Endodermal cell (in vitro differentiated cells): ENCODE measurements around the gene TSPAN33. TPM values are rescaled to one million over a fixed set of nuclear protein-coding genes. Genes with fewer than 3 reads are reported as not detected.
A peak's percentile ranks its signal among the peaks of the same experiment; 100 is the strongest.

Experiments
- DNase-seq: peaks from one replicate; pipeline ENCODE4 v3.0.0-alpha.2; 2017
- H3K27ac ChIP-seq: 2 replicates; pipeline ENCODE4 v1.5.1; 2013; ENCODE audit warnings: mild to moderate bottlenecking, low read depth, low read length, moderate library complexity
- H3K27me3 ChIP-seq: 2 replicates; pipeline ENCODE4 v1.6.1; 2013; ENCODE audit warnings: mild to moderate bottlenecking, low read length, moderate library complexity; ENCODE audit not compliant: insufficient read depth, control insufficient read depth, poor library complexity, severe bottlenecking
- H3K36me3 ChIP-seq: 2 replicates; pipeline ENCODE4 v1.7.0; 2013; ENCODE audit warnings: mild to moderate bottlenecking, low read length, moderate library complexity; ENCODE audit not compliant: control insufficient read depth, insufficient read depth
- H3K4me1 ChIP-seq: one replicate; pipeline ENCODE4 v1.7.0; 2013; ENCODE audit warnings: low read length; ENCODE audit not compliant: control insufficient read depth, insufficient read depth
- H3K4me3 ChIP-seq: 2 replicates; pipeline ENCODE4 v1.5.1; 2013; ENCODE audit warnings: mild to moderate bottlenecking, low read length, moderate library complexity
- H3K9ac ChIP-seq: 2 replicates; pipeline ENCODE4 v1.6.1; 2013; ENCODE audit warnings: mild to moderate bottlenecking, low read length, moderate library complexity; ENCODE audit not compliant: poor library complexity, severe bottlenecking; ENCODE audit errors: extremely low read depth
- H3K9me3 ChIP-seq: 2 replicates; pipeline ENCODE4 v1.6.1; 2013; ENCODE audit warnings: mild to moderate bottlenecking, low read length, moderate library complexity; ENCODE audit not compliant: control insufficient read depth
- H3K27ac Mint-ChIP-seq: 2 replicates; pipeline ENCODE4 v1.8.0; 2020; ENCODE audit warnings: mixed read lengths
- H3K27me3 Mint-ChIP-seq: 2 replicates; pipeline ENCODE4 v1.8.0; 2021; ENCODE audit warnings: mild to moderate bottlenecking, mixed read lengths; ENCODE audit not compliant: insufficient read depth
- H3K36me3 Mint-ChIP-seq: 2 replicates; pipeline ENCODE4 v1.8.0; 2020; ENCODE audit warnings: low read depth, mixed read lengths
- H3K4me1 Mint-ChIP-seq: 2 replicates; pipeline ENCODE4 v1.8.0; 2020; ENCODE audit warnings: mixed read lengths
- H3K4me3 Mint-ChIP-seq: 2 replicates; pipeline ENCODE4 v1.8.0; 2020; ENCODE audit warnings: mild to moderate bottlenecking, moderate library complexity, mixed read lengths
- H3K9me3 Mint-ChIP-seq: 2 replicates; pipeline ENCODE4 v1.8.0; 2020; ENCODE audit warnings: mild to moderate bottlenecking, mixed read lengths
- WGBS, 2 experiments: methylation state at CpG; one replicate each; pipeline versions ENCODE4 v1.1.5 to v1.1.7; 2013; ENCODE audit warnings: missing lambda C conversion rate in 2 of 2, mixed read lengths in 1 of 2; ENCODE audit not compliant: insufficient coverage in 1 of 2, insufficient read length in 1 of 2; 5-methylcytosine and 5-hydroxymethylcytosine counted together
- total RNA-seq, 2 donors: library from RNA; stranded (reverse); fragmentation: NEBNext Ultra II Directional in 1 of 2; extraction: Animal tissue kit (Norgen Biotek cat#: 25700) in 1 of 2; gene quantifications; 2 replicates in 1 of 2; 3 replicates in 1 of 2; pipeline ENCODE4 v1.2.1, GENCODE V29; 2021
- TF ChIP-seq, protein P1 (sequence below): fragments of 200-600 bp; sonication (generic); conservative IDR thresholded peaks from 2 replicates; pipeline ENCODE4 v1.5.0; 2021; ENCODE audit warnings: antibody characterized with exemption, mild to moderate bottlenecking

The TSPAN33 gene
- total RNA-seq, 2 donors from 2014 or later = 33.2 to 35.6 TPM

DNA sequence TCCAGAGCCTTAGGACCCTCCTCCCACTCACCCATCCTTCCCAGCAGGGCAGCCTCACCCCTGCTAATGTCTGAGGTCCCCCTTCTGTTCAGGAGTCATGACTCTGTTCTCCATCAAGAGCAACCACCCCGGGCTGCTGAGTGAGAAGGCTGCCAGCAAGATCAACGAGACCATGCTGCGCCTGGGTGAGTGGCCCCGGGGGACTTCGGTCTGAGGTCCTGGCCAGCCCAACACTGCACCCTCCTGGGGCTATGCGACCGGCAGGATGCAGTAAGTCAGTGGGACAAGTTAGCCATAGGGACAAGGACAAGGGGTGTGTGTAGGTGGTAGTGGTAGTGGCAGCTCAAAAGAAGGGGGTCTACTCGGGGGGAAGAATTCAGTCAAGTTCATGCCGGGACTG, 64.2 kb downstream of the TSPAN33 start:
- TF ChIP-seq, protein P1, sequence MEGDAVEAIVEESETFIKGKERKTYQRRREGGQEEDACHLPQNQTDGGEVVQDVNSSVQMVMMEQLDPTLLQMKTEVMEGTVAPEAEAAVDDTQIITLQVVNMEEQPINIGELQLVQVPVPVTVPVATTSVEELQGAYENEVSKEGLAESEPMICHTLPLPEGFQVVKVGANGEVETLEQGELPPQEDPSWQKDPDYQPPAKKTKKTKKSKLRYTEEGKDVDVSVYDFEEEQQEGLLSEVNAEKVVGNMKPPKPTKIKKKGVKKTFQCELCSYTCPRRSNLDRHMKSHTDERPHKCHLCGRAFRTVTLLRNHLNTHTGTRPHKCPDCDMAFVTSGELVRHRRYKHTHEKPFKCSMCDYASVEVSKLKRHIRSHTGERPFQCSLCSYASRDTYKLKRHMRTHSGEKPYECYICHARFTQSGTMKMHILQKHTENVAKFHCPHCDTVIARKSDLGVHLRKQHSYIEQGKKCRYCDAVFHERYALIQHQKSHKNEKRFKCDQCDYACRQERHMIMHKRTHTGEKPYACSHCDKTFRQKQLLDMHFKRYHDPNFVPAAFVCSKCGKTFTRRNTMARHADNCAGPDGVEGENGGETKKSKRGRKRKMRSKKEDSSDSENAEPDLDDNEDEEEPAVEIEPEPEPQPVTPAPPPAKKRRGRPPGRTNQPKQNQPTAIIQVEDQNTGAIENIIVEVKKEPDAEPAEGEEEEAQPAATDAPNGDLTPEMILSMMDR = no peak
- H3K27ac Mint-ChIP-seq = no peak overlapping the region
- H3K27me3 Mint-ChIP-seq = no peaks in the 10 kb centered on the region
- no peaks in the 10 kb centered on the region for H3K27me3 ChIP-seq
- no peak overlapping the region for H3K9ac ChIP-seq
- WGBS, 2 experiments = 92 to 96% methylated on average over 3 to 9 of the region's 9 CpGs
- H3K4me3 ChIP-seq = no peak overlapping the region
- no peak for DNase-seq
- H3K9me3 ChIP-seq = no peaks in the 10 kb centered on the region
- no peaks in the 10 kb centered on the region for H3K4me1 Mint-ChIP-seq
- peaks cover 62% of the 10 kb centered on the region for H3K36me3 Mint-ChIP-seq
- H3K4me3 Mint-ChIP-seq = no peak overlapping the region
- no peaks in the 10 kb centered on the region for H3K4me1 ChIP-seq
- peaks cover 47% of the 10 kb centered on the region for H3K36me3 ChIP-seq
- no peaks in the 10 kb centered on the region for H3K9me3 Mint-ChIP-seq
- H3K27ac ChIP-seq = no peak overlapping the region

DNA sequence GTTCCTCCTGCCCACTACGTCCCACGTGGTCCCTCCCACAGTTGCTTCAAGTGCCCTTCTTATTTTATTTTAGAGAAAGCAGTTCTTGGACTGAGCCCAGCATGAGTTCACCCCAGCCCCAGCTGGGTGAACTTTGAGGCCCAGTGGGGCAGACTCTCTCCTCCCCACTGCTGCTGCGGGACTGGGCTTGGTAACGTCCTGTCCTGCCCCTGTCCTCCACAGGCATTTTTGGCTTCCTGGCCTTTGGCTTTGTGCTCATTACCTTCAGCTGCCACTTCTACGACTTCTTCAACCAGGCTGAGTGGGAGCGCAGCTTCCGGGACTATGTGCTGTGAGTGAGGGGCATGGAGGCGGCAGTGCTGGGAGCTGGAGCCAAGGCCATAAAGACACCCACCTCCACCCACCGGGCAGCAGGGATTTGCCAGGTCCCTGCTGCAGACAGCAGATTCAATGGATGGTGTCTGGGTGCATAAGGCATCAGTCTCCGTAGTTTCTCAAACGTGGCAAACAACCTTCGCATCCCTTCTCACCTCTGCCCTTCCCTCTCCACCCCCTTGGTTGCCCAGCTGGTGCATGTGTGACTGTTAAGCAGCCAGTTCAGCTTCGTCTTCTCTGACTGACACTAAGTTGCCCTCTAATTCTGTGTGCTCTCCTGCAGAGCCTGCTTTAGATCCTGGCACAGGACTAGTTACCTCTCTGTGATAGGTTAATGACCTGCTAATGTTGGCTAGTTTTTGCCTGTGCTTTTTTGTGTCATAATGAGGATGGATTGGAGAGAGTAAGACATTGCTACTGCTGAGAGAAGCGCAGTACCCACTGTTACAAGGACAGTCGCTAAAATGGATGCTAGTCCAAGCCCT, 64.8 kb downstream of the TSPAN33 start:
- H3K36me3 ChIP-seq = peaks cover 47% of the 10 kb centered on the region
- H3K4me1 ChIP-seq = no peaks in the 10 kb centered on the region
- H3K27me3 ChIP-seq = no peaks in the 10 kb centered on the region
- no peaks in the 10 kb centered on the region for H3K9me3 ChIP-seq
- no peak overlapping the region for H3K9ac ChIP-seq
- no peak overlapping the region for H3K4me3 Mint-ChIP-seq
- peak overlapping the region; percentile 11 for H3K27ac ChIP-seq
- no peak for DNase-seq
- H3K27me3 Mint-ChIP-seq = no peaks in the 10 kb centered on the region
- H3K27ac Mint-ChIP-seq = no peak overlapping the region
- 93% methylated on average over 10 to 15 of the region's 15 CpGs for WGBS, 2 experiments
- TF ChIP-seq, protein P1 = no peak
- no peak overlapping the region for H3K4me3 ChIP-seq
- H3K4me1 Mint-ChIP-seq = no peaks in the 10 kb centered on the region
- peaks cover 5% of the 10 kb centered on the region for H3K9me3 Mint-ChIP-seq
- peaks cover 64% of the 10 kb centered on the region for H3K36me3 Mint-ChIP-seq

DNA sequence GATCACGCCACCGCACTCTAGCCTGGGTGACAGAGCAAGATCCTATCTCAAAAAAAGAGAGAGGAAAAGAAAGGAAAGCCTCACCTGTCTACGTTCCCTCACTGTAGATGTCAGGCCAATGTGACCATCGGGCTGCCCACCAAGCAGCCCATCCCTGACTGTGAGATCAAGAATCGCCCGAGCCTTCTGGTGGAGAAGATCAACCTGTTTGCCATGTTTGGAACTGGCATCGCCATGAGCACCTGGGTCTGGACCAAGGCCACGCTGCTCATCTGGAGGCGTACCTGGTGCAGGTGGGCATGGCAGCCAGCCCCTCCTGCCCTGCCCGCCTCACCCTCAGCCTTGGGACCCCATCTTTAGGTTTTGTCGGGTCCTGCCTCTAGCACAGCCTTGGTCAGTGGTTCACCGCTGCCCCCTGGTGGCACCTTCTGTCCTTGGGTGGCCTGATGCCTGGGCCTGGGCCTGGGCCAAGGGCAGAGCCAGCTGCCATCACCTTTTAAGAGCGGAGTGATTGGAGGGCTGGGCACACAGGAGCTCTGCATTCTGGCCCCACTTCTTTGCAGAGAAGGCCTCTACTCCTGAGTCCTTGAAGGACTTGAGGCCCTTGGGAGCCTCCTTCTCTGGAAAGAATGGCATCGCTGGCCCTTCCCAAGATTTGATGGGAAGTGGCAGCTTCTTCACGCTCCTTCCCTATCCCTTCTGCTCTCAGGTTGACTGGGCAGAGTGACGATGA, 65.9 kb downstream of the TSPAN33 start:
- no peak overlapping the region for H3K9ac ChIP-seq
- no peak overlapping the region for H3K27ac ChIP-seq
- Mint-ChIP-seq H3K27ac (no peak overlapping the region), H3K4me1 (no peaks in the 10 kb centered on the region), H3K27me3 (no peaks in the 10 kb centered on the region), H3K9me3 (peaks cover 15% of the 10 kb centered on the region), H3K4me3 (no peak overlapping the region), H3K36me3 (peaks cover 67% of the 10 kb centered on the region)
- DNase-seq = peak; percentile 96
- no peaks in the 10 kb centered on the region for H3K27me3 ChIP-seq
- no peak overlapping the region for H3K4me3 ChIP-seq
- H3K4me1 ChIP-seq = no peaks in the 10 kb centered on the region
- no peaks in the 10 kb centered on the region for H3K9me3 ChIP-seq
- peaks cover 47% of the 10 kb centered on the region for H3K36me3 ChIP-seq
- WGBS, 2 experiments = 84% methylated on average over 11 to 16 of the region's 16 CpGs
- TF ChIP-seq, protein P1 = peak; percentile 91
